ENCODE results near the gene USP22.

DNA sequence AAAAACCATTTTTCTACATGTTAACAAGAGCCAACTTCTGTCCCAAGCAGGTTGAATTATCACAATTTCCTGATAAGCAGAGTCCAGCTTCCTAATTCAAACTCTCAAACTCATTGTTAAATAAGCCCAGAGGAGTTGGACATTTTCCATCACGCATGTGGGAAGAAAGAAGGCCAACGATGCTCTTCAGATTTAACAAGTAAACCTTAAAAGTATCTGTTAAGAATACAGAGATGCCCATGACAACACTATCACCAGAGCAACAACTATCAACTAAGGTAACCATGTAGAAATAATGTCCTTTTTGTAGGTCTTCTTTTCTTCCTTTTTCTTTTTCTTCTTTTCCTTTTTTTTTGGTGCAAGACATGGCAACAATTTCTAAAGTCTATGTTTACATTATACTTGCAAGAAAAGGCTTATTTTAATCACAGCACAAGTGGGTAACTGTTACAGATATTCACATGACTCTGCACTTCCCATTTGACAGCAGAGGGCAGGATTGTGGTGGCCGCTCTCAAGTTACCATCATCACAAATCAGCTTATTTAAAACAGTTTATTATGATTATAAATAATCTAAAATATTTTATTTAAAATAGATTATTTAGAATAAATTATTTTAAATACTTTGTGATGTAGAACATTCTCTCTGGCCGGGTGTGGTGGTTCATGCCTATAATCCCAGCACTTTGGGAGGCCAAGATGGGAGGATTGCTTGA lies 48.2 kb upstream of the USP22 start:
- TF ChIP-seq, protein P1, sequence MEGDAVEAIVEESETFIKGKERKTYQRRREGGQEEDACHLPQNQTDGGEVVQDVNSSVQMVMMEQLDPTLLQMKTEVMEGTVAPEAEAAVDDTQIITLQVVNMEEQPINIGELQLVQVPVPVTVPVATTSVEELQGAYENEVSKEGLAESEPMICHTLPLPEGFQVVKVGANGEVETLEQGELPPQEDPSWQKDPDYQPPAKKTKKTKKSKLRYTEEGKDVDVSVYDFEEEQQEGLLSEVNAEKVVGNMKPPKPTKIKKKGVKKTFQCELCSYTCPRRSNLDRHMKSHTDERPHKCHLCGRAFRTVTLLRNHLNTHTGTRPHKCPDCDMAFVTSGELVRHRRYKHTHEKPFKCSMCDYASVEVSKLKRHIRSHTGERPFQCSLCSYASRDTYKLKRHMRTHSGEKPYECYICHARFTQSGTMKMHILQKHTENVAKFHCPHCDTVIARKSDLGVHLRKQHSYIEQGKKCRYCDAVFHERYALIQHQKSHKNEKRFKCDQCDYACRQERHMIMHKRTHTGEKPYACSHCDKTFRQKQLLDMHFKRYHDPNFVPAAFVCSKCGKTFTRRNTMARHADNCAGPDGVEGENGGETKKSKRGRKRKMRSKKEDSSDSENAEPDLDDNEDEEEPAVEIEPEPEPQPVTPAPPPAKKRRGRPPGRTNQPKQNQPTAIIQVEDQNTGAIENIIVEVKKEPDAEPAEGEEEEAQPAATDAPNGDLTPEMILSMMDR (IDR thresholded peaks at IDR 0.05): no peak
- TF ChIP-seq POLR2A (IDR thresholded peaks at IDR 0.05): no peak
